ENCODE measurements around the gene ARHGAP4.

Gene ARHGAP4

DNA sequence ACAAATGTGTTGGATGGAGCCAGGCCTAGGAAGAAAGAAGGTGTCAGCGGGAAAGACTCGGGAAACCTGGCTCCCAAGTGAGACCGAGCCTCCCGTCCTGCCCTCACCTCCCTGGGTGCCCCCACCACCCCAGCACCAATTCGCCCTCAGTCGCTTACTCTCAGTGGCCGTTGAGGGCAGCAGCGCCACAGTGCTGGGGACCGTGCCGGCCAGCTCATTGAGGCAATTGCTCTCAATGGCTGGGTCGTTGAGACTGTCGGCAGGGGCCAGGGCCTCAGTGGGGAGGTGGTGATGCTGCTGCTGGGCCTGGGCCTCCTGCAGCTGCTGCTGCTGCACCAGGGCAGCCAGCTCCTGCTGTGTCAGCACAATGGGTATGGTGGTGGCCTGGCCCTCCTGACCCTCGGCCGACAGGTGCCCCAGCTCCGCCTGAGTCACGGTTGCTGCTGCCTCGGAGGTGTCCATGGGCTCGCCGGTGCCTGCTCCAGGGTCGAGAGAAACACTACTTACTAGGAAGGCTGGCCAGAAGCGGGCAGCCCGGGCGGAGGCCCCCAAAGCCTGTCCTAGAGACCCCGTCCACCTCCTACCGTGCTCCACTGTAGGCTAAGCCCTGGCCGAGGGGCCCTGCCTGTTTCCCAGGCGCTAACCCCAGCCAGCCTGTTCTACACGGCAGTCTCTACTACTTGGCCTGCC, 25.8 kb upstream of the ARHGAP4 start:
- Histone ChIP-seq H3K9ac (ENCODE audit: low read length) (no peak overlapping the region), H3K4me3 (ENCODE audit: low read depth, low read length, poor library complexity, severe bottlenecking) (no peak overlapping the region), H2AFZ (ENCODE audit: low read length) (no peak overlapping the region), H3K4me2 (ENCODE audit: low read length) (no peak overlapping the region), H3K27me3 (ENCODE audit: insufficient read depth, low read length) (no peaks in the 10 kb centered on the region), H3F3A (ENCODE audit: insufficient read depth, low read length) (no peaks in the 10 kb centered on the region), H3K79me2 (ENCODE audit: insufficient read depth, low read length) (no peaks in the 10 kb centered on the region), H3K9me3 (ENCODE audit: low read length) (no peaks in the 10 kb centered on the region), H3K36me3 (ENCODE audit: insufficient read depth, low read length) (peaks cover 84% of the 10 kb centered on the region), H3K27ac (ENCODE audit: low read depth, low read length, poor library complexity, severe bottlenecking) (no peak overlapping the region), H3K4me1 (ENCODE audit: insufficient read depth, low read length, severe bottlenecking) (no peaks in the 10 kb centered on the region), H3K9me2 (ENCODE audit: low read depth, low read length) (no peaks in the 10 kb centered on the region), H4K20me1 (ENCODE audit: insufficient read depth, low read length) (no peaks in the 10 kb centered on the region)
- no peak for TF ChIP-seq EZH2 (IDR thresholded peaks at IDR 0.05; ENCODE audit: borderline replicate concordance, low read length)
- TF ChIP-seq, protein P1, sequence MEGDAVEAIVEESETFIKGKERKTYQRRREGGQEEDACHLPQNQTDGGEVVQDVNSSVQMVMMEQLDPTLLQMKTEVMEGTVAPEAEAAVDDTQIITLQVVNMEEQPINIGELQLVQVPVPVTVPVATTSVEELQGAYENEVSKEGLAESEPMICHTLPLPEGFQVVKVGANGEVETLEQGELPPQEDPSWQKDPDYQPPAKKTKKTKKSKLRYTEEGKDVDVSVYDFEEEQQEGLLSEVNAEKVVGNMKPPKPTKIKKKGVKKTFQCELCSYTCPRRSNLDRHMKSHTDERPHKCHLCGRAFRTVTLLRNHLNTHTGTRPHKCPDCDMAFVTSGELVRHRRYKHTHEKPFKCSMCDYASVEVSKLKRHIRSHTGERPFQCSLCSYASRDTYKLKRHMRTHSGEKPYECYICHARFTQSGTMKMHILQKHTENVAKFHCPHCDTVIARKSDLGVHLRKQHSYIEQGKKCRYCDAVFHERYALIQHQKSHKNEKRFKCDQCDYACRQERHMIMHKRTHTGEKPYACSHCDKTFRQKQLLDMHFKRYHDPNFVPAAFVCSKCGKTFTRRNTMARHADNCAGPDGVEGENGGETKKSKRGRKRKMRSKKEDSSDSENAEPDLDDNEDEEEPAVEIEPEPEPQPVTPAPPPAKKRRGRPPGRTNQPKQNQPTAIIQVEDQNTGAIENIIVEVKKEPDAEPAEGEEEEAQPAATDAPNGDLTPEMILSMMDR (IDR thresholded peaks at IDR 0.05; ENCODE audit: low read length): no peak

DNA sequence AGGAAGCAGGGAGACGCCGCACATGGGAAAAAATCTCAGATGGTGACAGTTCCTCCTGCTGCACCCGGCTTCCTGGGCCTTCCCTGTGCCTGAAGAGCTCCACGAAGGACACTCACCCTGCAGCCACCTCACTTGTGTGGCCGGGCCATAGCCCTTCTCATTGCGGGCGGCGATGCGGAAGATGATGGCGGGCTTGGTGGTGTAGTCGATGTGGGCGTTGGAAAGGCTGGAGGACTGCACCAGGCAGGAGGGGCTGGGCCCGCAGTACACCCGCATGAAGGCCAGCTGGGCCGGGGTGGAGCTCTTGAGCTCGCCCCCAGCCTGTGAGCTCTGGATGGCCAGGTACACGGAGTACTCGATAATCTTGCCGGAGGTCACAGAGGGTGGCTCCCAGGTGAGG, 24.1 kb upstream of the ARHGAP4 start:
- Histone ChIP-seq H3K79me2 (ENCODE audit: insufficient read depth, low read length) (no peaks in the 10 kb centered on the region), H2AFZ (ENCODE audit: low read length) (no peak overlapping the region), H3K4me1 (ENCODE audit: insufficient read depth, low read length, severe bottlenecking) (no peaks in the 10 kb centered on the region), H3F3A (ENCODE audit: insufficient read depth, low read length) (no peaks in the 10 kb centered on the region), H3K9me3 (ENCODE audit: low read length) (no peaks in the 10 kb centered on the region), H3K9me2 (ENCODE audit: low read depth, low read length) (no peaks in the 10 kb centered on the region), H3K27me3 (ENCODE audit: insufficient read depth, low read length) (no peaks in the 10 kb centered on the region), H3K4me2 (ENCODE audit: low read length) (no peak overlapping the region), H3K9ac (ENCODE audit: low read length) (no peak overlapping the region), H4K20me1 (ENCODE audit: insufficient read depth, low read length) (no peaks in the 10 kb centered on the region), H3K36me3 (ENCODE audit: insufficient read depth, low read length) (peaks cover 71% of the 10 kb centered on the region), H3K4me3 (ENCODE audit: low read depth, low read length, poor library complexity, severe bottlenecking) (no peak overlapping the region), H3K27ac (ENCODE audit: low read depth, low read length, poor library complexity, severe bottlenecking) (no peak overlapping the region)
- TF ChIP-seq EZH2 (IDR thresholded peaks at IDR 0.05; ENCODE audit: borderline replicate concordance, low read length): no peak
- TF ChIP-seq, protein P1 (IDR thresholded peaks at IDR 0.05; ENCODE audit: low read length): no peak

DNA sequence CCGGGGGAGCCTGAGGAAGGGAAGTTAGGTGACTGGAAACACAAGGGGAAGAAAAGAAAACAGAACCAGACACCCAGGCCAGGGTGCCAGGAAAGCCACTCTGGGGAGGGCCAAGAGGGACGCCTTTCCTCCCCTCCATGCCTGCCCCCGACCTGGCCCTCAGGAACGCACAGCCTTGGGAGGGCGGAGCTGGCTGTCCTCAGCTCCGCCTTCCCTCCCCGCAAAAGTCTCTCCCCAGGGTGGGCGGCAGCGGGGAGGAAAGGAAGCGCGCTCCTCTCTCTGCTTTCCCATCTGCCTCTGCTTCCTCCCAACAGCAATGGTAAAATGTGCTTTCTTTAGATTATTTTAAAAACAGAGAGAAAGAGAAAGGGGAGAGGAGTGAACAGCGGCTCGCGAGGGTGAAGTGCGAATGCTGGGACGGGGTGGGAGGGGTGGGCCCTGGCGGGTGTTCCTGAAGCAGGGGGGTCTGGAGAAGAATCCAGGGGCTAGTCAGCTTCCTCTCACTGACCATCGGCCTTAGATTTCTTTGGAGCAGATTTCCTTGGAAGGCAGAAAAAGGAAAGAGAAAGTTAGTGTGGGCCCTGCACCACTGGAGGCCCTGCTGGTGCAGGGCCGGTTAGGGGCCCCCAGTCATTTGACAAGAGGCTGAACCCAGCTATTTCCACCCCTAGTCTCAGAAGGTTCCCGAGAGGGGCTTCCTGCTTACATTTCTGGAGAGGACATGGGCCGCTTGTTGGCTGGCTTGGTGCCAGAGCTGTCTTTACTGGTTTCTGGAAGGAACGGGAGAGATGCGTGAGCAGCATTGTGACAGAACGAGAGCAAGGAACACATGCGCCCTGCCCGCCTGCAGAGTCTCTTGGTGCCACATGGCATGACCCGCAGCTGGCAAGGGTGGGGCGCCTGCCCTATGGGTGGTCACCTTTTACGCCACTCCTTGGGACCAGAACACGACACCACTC, 23.1 kb upstream of the ARHGAP4 start:
- Histone ChIP-seq H3K36me3 (ENCODE audit: insufficient read depth, low read length) (peaks cover 61% of the 10 kb centered on the region), H3K79me2 (ENCODE audit: insufficient read depth, low read length) (no peaks in the 10 kb centered on the region), H2AFZ (ENCODE audit: low read length) (no peak overlapping the region), H3K27ac (ENCODE audit: low read depth, low read length, poor library complexity, severe bottlenecking) (no peak overlapping the region), H4K20me1 (ENCODE audit: insufficient read depth, low read length) (no peaks in the 10 kb centered on the region), H3K27me3 (ENCODE audit: insufficient read depth, low read length) (no peaks in the 10 kb centered on the region), H3K9ac (ENCODE audit: low read length) (no peak overlapping the region), H3K4me3 (ENCODE audit: low read depth, low read length, poor library complexity, severe bottlenecking) (no peak overlapping the region), H3F3A (ENCODE audit: insufficient read depth, low read length) (no peaks in the 10 kb centered on the region), H3K4me2 (ENCODE audit: low read length) (no peak overlapping the region), H3K9me3 (ENCODE audit: low read length) (no peaks in the 10 kb centered on the region), H3K9me2 (ENCODE audit: low read depth, low read length) (no peaks in the 10 kb centered on the region), H3K4me1 (ENCODE audit: insufficient read depth, low read length, severe bottlenecking) (peaks cover 7% of the 10 kb centered on the region)
- TF ChIP-seq, protein P1 (IDR thresholded peaks at IDR 0.05; ENCODE audit: low read length): no peak
- no peak for TF ChIP-seq EZH2 (IDR thresholded peaks at IDR 0.05; ENCODE audit: borderline replicate concordance, low read length)
